IMR-90 (cell line): ENCODE measurements around the gene RRP1. TPM values are rescaled to one million over a fixed set of nuclear protein-coding genes. Genes with fewer than 3 reads are reported as not detected.

Experiments
- ATAC-seq: fragments of 200-7000 bp; cut with Tn5 transposase; 2 replicates; pipeline ENCODE4 v1.9.1; 2020; ENCODE audit warnings: low read depth, mild to moderate bottlenecking, moderate library complexity
- BruUV-seq: library from RNA; stranded (reverse); fragments of 400-500 nt; replicated peaks from 2 replicates; lab custom pipeline; 2021; lab: Mats Ljungman, UMichigan
- CTCF ChIA-PET: fragments of 300-600 bp; formaldehyde crosslinking; extraction: SDS; loops from one replicate; lab custom pipeline; 2021; ENCODE audit warnings: antibody characterized with exemption; lab: Yijun Ruan, JAX
- POLR2A ChIA-PET: fragments of 300-600 bp; sonication (Branson Sonifier 250); formaldehyde crosslinking; loops from one replicate; lab custom pipeline; 2022; ENCODE audit warnings: antibody characterized with exemption; ENCODE audit not compliant: unreplicated experiment; lab: Charles Lee
- DNase-seq: peaks from one replicate; pipeline ENCODE4 v3.0.0; 2013
- H2AFZ ChIP-seq: replicated peaks from 2 replicates; pipeline ENCODE3; 2013; ENCODE audit warnings: low read length, mild to moderate bottlenecking; ENCODE audit not compliant: poor library complexity
- H2AK5ac ChIP-seq: 2 replicates; pipeline ENCODE4 v1.6.1; 2013; ENCODE audit warnings: low read depth, low read length, inconsistent platforms
- H2AK9ac ChIP-seq: replicated peaks from 2 replicates; pipeline ENCODE3; 2013; ENCODE audit warnings: mild to moderate bottlenecking, low read depth, low read length, moderate library complexity; ENCODE audit not compliant: poor library complexity
- H2BK120ac ChIP-seq: 2 replicates; pipeline ENCODE4 v1.6.1; 2013; ENCODE audit warnings: low read depth, low read length, inconsistent platforms
- H2BK15ac ChIP-seq: 3 replicates; pipeline ENCODE4 v1.6.1; 2013; ENCODE audit warnings: low read depth, low read length, inconsistent platforms
- H2BK20ac ChIP-seq: 2 replicates; pipeline ENCODE4 v1.6.1; 2013; ENCODE audit warnings: low read depth, mild to moderate bottlenecking, inconsistent platforms, low read length, moderate library complexity
- H2BK5ac ChIP-seq: 2 replicates; pipeline ENCODE4 v1.6.1; 2013; ENCODE audit warnings: mild to moderate bottlenecking, low read depth, low read length, inconsistent platforms; ENCODE audit not compliant: poor library complexity, severe bottlenecking
- H3K14ac ChIP-seq: replicated peaks from 2 replicates; pipeline ENCODE4 v1.6.1; 2013; ENCODE audit warnings: low read depth, low read length, inconsistent platforms
- H3K18ac ChIP-seq: 2 replicates; pipeline ENCODE4 v1.6.1; 2013; ENCODE audit warnings: low read depth, low read length, control low read depth
- H3K23ac ChIP-seq: 2 replicates; pipeline ENCODE4 v1.6.1; 2013; ENCODE audit warnings: low read depth, low read length, inconsistent platforms
- H3K27ac ChIP-seq: 2 replicates; pipeline ENCODE4 v1.5.1; 2013; ENCODE audit warnings: mild to moderate bottlenecking, control low read depth, low read length; ENCODE audit not compliant: insufficient read depth
- H3K27me3 ChIP-seq: 2 replicates; pipeline ENCODE4 v1.6.1; 2013; ENCODE audit warnings: low read length; ENCODE audit not compliant: control insufficient read depth, insufficient read depth
- H3K36me3 ChIP-seq: 2 replicates; pipeline ENCODE4 v1.6.1; 2013; ENCODE audit warnings: low read length, mixed read lengths; ENCODE audit not compliant: control insufficient read depth, insufficient read depth
- H3K4ac ChIP-seq: 2 replicates; pipeline ENCODE4 v1.6.1; 2013; ENCODE audit warnings: low read depth, low read length, inconsistent platforms
- H3K4me1 ChIP-seq: 2 replicates; pipeline ENCODE4 v1.6.1; 2013; ENCODE audit warnings: low read length, mixed read lengths; ENCODE audit not compliant: control insufficient read depth, insufficient read depth
- H3K4me2 ChIP-seq: 2 replicates; pipeline ENCODE4 v1.6.1; 2013; ENCODE audit warnings: low read depth, mild to moderate bottlenecking, control low read depth, low read length, moderate library complexity
- H3K4me3 ChIP-seq: 2 replicates; pipeline ENCODE4 v1.5.1; 2013; ENCODE audit warnings: low read depth, mild to moderate bottlenecking, control low read depth, low read length, moderate library complexity; ENCODE audit not compliant: insufficient read depth
- H3K56ac ChIP-seq: 2 replicates; pipeline ENCODE4 v1.6.1; 2013; ENCODE audit warnings: low read length, inconsistent platforms; ENCODE audit not compliant: insufficient read depth; ENCODE audit errors: extremely low read depth
- H3K79me1 ChIP-seq, 2 experiments: 2 replicates each; pipeline ENCODE4 v1.6.1; 2013; ENCODE audit warnings: low read length in 2 of 2, inconsistent platforms in 1 of 2, low read depth in 1 of 2
- H3K9ac ChIP-seq: 2 replicates; pipeline ENCODE4 v1.6.1; 2013; ENCODE audit warnings: low read depth, low read length, control low read depth
- H3K9me1 ChIP-seq: 2 replicates; pipeline ENCODE4 v1.6.1; 2013; ENCODE audit warnings: low read length, inconsistent platforms; ENCODE audit not compliant: insufficient read depth
- H3K9me3 ChIP-seq: 2 replicates; pipeline ENCODE4 v1.6.1; 2013; ENCODE audit warnings: low read length; ENCODE audit not compliant: control insufficient read depth, insufficient read depth
- H4K20me1 ChIP-seq: 2 replicates; pipeline ENCODE4 v1.6.1; 2013; ENCODE audit warnings: low read length, inconsistent platforms; ENCODE audit not compliant: insufficient read depth
- H4K5ac ChIP-seq: 2 replicates; pipeline ENCODE4 v1.6.1; 2013; ENCODE audit warnings: mild to moderate bottlenecking, low read depth, low read length, control low read depth
- H4K8ac ChIP-seq, 2 experiments: 2 replicates each; pipeline ENCODE4 v1.6.1; 2013; ENCODE audit warnings: low read depth in 2 of 2, low read length in 2 of 2, control low read depth in 1 of 2, inconsistent platforms in 1 of 2
- H4K91ac ChIP-seq: 2 replicates; pipeline ENCODE4 v1.6.1; 2013; ENCODE audit warnings: low read depth, low read length, inconsistent platforms; ENCODE audit not compliant: insufficient read depth
- BHLHE40 ChIP-seq: fragments of 150-350 bp; IDR thresholded peaks from 2 replicates; pipeline ENCODE4 v1.6.1; 2016; ENCODE audit warnings: mild to moderate bottlenecking, low read depth, low read length
- CHD1 ChIP-seq: IDR thresholded peaks from 2 replicates; pipeline ENCODE4 v1.6.1; 2012; ENCODE audit warnings: low read depth, low read length, improper control_type of control experiment
- MAFK ChIP-seq: IDR thresholded peaks from 2 replicates; pipeline ENCODE4 v1.6.1; 2012; ENCODE audit warnings: low read depth, low read length, improper control_type of control experiment
- MXI1 ChIP-seq: IDR thresholded peaks from 2 replicates; pipeline ENCODE4 v1.6.1; 2012; ENCODE audit warnings: low read depth, mild to moderate bottlenecking, low read length, moderate library complexity, borderline replicate concordance
- NFE2L2 ChIP-seq: fragments of 150-350 bp; IDR thresholded peaks from 2 replicates; pipeline ENCODE4 v1.6.1; 2016; ENCODE audit warnings: low read depth, mild to moderate bottlenecking, low read length
- RAD21 ChIP-seq: IDR thresholded peaks from 2 replicates; pipeline ENCODE4 v1.6.1; 2012; ENCODE audit warnings: low read length, improper control_type of control experiment
- RCOR1 ChIP-seq: IDR thresholded peaks from 2 replicates; pipeline ENCODE4 v1.6.1; 2012; ENCODE audit warnings: mild to moderate bottlenecking, low read length, improper control_type of control experiment; ENCODE audit not compliant: insufficient replicate concordance
- SMC3 ChIP-seq: fragments of 150-350 bp; IDR thresholded peaks from 2 replicates; pipeline ENCODE4 v1.6.1; 2016; ENCODE audit warnings: low read depth, mild to moderate bottlenecking, antibody characterized with exemption, low read length, moderate library complexity
- WGBS, 2 experiments: methylation state at CpG; one replicate each; pipeline versions ENCODE4 v1.1.5 to v1.1.7; 2013; ENCODE audit warnings: missing lambda C conversion rate in 2 of 2; ENCODE audit not compliant: insufficient read length in 1 of 2; ENCODE audit errors: extremely low coverage in 2 of 2; 5-methylcytosine and 5-hydroxymethylcytosine counted together
- dilution Hi-C: fragments of 300-500 bp; cut with HindIII; formaldehyde crosslinking; loops from one replicate; pipeline ENCODE4 v1.14.3; 2018; ENCODE audit warnings: low sequenced_read_pairs; ENCODE audit not compliant: unreplicated experiment
- in situ Hi-C: fragments of 300-500 bp; cut with MboI; formaldehyde crosslinking; loops from 3 replicates; pipeline ENCODE4 v1.14.3; 2019; ENCODE audit warnings: low sequenced_read_pairs, inconsistent platforms, mixed read lengths
- intact Hi-C: fragments of 100-400 bp; cut with micrococcal nuclease; formaldehyde crosslinking; loops from 2 replicates; pipeline ENCODE4 v1.10.0; 2022
- polyA plus RNA-seq, 3 experiments: library from polyadenylated mRNA; depleted of rRNA; stranded (reverse); fragments of >200 nt; gene quantifications; 2 replicates each; pipeline ENCODE4 v1.2.3, GENCODE V29; 2012; ENCODE audit warnings: low replicate concordance in 1 of 3
- total RNA-seq: library from RNA; depleted of rRNA; stranded (reverse); fragments of >200 nt; gene quantifications from 2 replicates; pipeline ENCODE4 v1.2.3, GENCODE V29; 2012
- TF ChIP-seq, protein P1 (sequence below): fragments of 150-350 bp; IDR thresholded peaks from 2 replicates; pipeline ENCODE4 v1.6.1; 2017; ENCODE audit warnings: mild to moderate bottlenecking, antibody characterized with exemption, low read length, low read depth
- TF ChIP-seq, protein P2 (sequence below): fragments of 150-350 bp; IDR thresholded peaks from 2 replicates; pipeline ENCODE4 v1.6.1; 2016; ENCODE audit warnings: low read depth, mild to moderate bottlenecking, low read length, moderate library complexity, borderline replicate concordance

RRP1 gene
- total and polyA plus RNA-seq, 2 of the 4 experiments (the other 2 are of a cell fraction) = 20.2 to 23.3 TPM

DNA sequence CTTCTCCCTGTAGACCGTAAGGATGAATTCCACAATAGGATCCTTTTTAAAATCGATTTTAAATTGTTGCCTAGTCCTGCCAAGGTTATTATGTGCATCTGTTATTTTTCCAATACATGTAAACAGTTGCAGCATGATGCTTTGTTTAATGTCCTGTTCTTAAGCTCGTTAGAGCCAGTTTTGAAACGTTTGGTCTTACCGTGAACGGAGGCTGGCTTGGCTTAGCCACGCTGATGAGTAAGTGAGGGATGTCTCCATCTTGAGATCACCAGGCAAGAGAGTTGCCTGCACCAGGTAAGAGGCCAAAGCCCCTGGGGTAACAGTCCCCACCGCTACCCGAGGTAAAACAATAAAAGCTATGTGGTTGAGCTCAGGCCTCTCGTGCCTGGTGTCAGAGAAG lies 30.6 kb upstream of the RRP1 start:
- Histone ChIP-seq H2BK20ac (no peak overlapping the region), H3K18ac (no peak overlapping the region)

More for the DNA sequence above, 30.6 kb upstream of the RRP1 start:
- Histone ChIP-seq H2BK120ac (no peak overlapping the region), H4K5ac (no peak overlapping the region), H2AK5ac (no peak overlapping the region), H3K9ac (no peak overlapping the region), H3K4ac (no peak overlapping the region), H2AK9ac (no peak overlapping the region), H3K4me3 (no peak overlapping the region), H3K27ac (no peak overlapping the region), H3K14ac (no peak overlapping the region), H2AFZ (no peak overlapping the region), H4K20me1 (0 out of 2 replicates have a peak, but pooled peaks cover 4% of the 10 kb centered on the region), H2BK15ac (no peak overlapping the region), H3K4me2 (no peak overlapping the region), H4K8ac (no peak overlapping the region), H2BK5ac (no peak overlapping the region), H3K4me1 (peaks cover 6% of the 10 kb centered on the region; the same call in 1 of the 2 replicates), H4K91ac (no peak overlapping the region), H3K56ac (no peak overlapping the region), H3K23ac (no peak overlapping the region), H3K79me1 (peaks cover 5 to 11% of the 10 kb centered on the region in 2 experiments; a peak in 2 of 4 replicates), H3K9me1 (no peaks in the 10 kb centered on the region), H3K36me3 (peaks cover 77% of the 10 kb centered on the region), H3K27me3 (no peaks in the 10 kb centered on the region), H3K9me3 (peaks cover 3% of the 10 kb centered on the region; the same call in 1 of the 2 replicates)
- in situ Hi-C loops (no loop called here), dilution Hi-C loops (no loop called here), intact Hi-C loops (no loop called here)
- ChIA-PET POLR2A (no interaction called here), CTCF (no interaction called here)
- ATAC-seq (no peak), DNase-seq (no peak)
- TF ChIP-seq MXI1 (no peak), MAFK (no peak), SMC3 (no peak), CHD1 (no peak), RCOR1 (no peak), BHLHE40 (no peak), NFE2L2 (no peak), RAD21 (no peak)
- TF ChIP-seq, protein P1, sequence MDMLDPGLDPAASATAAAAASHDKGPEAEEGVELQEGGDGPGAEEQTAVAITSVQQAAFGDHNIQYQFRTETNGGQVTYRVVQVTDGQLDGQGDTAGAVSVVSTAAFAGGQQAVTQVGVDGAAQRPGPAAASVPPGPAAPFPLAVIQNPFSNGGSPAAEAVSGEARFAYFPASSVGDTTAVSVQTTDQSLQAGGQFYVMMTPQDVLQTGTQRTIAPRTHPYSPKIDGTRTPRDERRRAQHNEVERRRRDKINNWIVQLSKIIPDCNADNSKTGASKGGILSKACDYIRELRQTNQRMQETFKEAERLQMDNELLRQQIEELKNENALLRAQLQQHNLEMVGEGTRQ = no peak
- TF ChIP-seq, protein P2, sequence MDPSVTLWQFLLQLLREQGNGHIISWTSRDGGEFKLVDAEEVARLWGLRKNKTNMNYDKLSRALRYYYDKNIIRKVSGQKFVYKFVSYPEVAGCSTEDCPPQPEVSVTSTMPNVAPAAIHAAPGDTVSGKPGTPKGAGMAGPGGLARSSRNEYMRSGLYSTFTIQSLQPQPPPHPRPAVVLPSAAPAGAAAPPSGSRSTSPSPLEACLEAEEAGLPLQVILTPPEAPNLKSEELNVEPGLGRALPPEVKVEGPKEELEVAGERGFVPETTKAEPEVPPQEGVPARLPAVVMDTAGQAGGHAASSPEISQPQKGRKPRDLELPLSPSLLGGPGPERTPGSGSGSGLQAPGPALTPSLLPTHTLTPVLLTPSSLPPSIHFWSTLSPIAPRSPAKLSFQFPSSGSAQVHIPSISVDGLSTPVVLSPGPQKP = no peak
- no TSS peak for BruUV-seq
- WGBS, 2 experiments = 87% methylated on average over 5 of the region's 10 CpGs; no CpG with 5 or more reads in 1 of the 2 experiments
